K562 (cell line): ENCODE measurements around the gene CEACAM18. TPM values are rescaled to one million over a fixed set of nuclear protein-coding genes. Genes with fewer than 3 reads are reported as not detected.

Experiments
- BACH1 ChIP-seq: fragments of 200-800 bp; sonication (Bioruptor generic); IDR thresholded peaks from 2 replicates; pipeline ENCODE4 v1.6.1; 2016; ENCODE audit warnings: missing genetic modification characterization, missing compliant biosample characterization
- CCNT2 ChIP-seq: IDR thresholded peaks from 2 replicates; pipeline ENCODE4 v1.6.1; 2011; ENCODE audit warnings: borderline replicate concordance, low read depth, mild to moderate bottlenecking, moderate library complexity, mixed read lengths, low read length; ENCODE audit not compliant: insufficient read length; ENCODE audit errors: extremely low read depth
- DDX20 ChIP-seq: fragments of 450-650 bp; IDR thresholded peaks from 2 replicates; pipeline ENCODE4 v1.6.1; 2016; ENCODE audit warnings: missing genetic modification characterization, low read depth, mild to moderate bottlenecking, missing compliant biosample characterization, moderate library complexity
- DPF2 ChIP-seq: fragments of 450-650 bp; IDR thresholded peaks from 2 replicates; pipeline ENCODE4 v1.6.1; 2016
- FOSL1 ChIP-seq: fragments of 200-800 bp; sonication (Bioruptor generic); conservative IDR thresholded peaks from 2 replicates; pipeline ENCODE4 v1.6.1; 2016; ENCODE audit warnings: missing genetic modification characterization, missing compliant biosample characterization
- FOXK2 ChIP-seq, 2 experiments: fragments of 450-650 bp; IDR thresholded peaks in 1 of 2; conservative IDR thresholded peaks in 1 of 2; 2 replicates each; pipeline ENCODE4 v1.6.1; 2016; ENCODE audit warnings: low read depth in 2 of 2, mild to moderate bottlenecking in 1 of 2
- HIVEP1 ChIP-seq: fragments of 250-450 bp; sonication (Bioruptor Pico); IDR thresholded peaks from 2 replicates; pipeline ENCODE4 v1.4.0; 2020; ENCODE audit warnings: mild to moderate bottlenecking
- HNRNPK ChIP-seq: fragments of 200-400 bp; formaldehyde crosslinking; IDR thresholded peaks from one replicate; pipeline ENCODE4 v1.6.1; 2018; ENCODE audit warnings: mild to moderate bottlenecking, low read depth, low read length; ENCODE audit not compliant: poor library complexity, severe bottlenecking
- IFI16 ChIP-seq: fragments of 250-450 bp; sonication (Bioruptor Pico); IDR thresholded peaks from 2 replicates; pipeline ENCODE4 v2.1.2; 2022; ENCODE audit warnings: mild to moderate bottlenecking, inconsistent platforms
- JUN ChIP-seq, 2 experiments: sonication (generic) in 1 of 2; formaldehyde crosslinking in 1 of 2; IDR thresholded peaks; 2 replicates each; pipeline versions ENCODE4 v1.6.1 to v1.8.0; 2012 to 2022; ENCODE audit warnings: borderline replicate concordance in 2 of 2, mild to moderate bottlenecking in 2 of 2, improper control_type of control experiment in 1 of 2, low read depth in 1 of 2, low read length in 1 of 2, missing genetic modification reagents in 1 of 2
- NR2C2 ChIP-seq, 2 experiments: fragments of 200-800 bp in 1 of 2; sonication (Bioruptor generic) in 1 of 2; sonication (generic) in 1 of 2; formaldehyde crosslinking in 1 of 2; IDR thresholded peaks; 2 replicates each; pipeline versions ENCODE4 v1.6.1 to v1.8.0; 2016 to 2022; ENCODE audit warnings: mild to moderate bottlenecking in 1 of 2, missing compliant biosample characterization in 1 of 2, missing genetic modification characterization in 1 of 2, missing genetic modification reagents in 1 of 2
- POLR2A ChIP-seq: fragments of 450-650 bp; conservative IDR thresholded peaks from 2 replicates; pipeline ENCODE4 v1.6.1; 2016
- SLC30A9 ChIP-seq: fragments of 250-450 bp; sonication (Bioruptor Pico); IDR thresholded peaks from 2 replicates; pipeline ENCODE4 v1.8.0; 2022; ENCODE audit warnings: mild to moderate bottlenecking, moderate library complexity
- SUPT5H ChIP-seq: fragments of 450-650 bp; IDR thresholded peaks from 2 replicates; pipeline ENCODE4 v1.6.1; 2016
- TAF9B ChIP-seq: fragments of 450-650 bp; IDR thresholded peaks from 2 replicates; pipeline ENCODE4 v1.6.1; 2018; ENCODE audit warnings: mild to moderate bottlenecking; ENCODE audit not compliant: partially characterized antibody
- TRIM28 ChIP-seq: fragments of 450-650 bp; IDR thresholded peaks from 2 replicates; pipeline ENCODE4 v1.6.1; 2017
- VEZF1 ChIP-seq: fragments of 200-800 bp; sonication (Bioruptor generic); IDR thresholded peaks from 2 replicates; pipeline ENCODE4 v1.6.1; 2017; ENCODE audit warnings: missing genetic modification characterization, missing compliant biosample characterization
- ZEB2 ChIP-seq: fragments of 450-650 bp; IDR thresholded peaks from 2 replicates; pipeline ENCODE4 v1.6.1; 2016
- ZFP91 ChIP-seq: sonication (generic); formaldehyde crosslinking; IDR thresholded peaks from 2 replicates; pipeline ENCODE4 v1.8.0; 2022; ENCODE audit warnings: mild to moderate bottlenecking, missing genetic modification reagents
- ZNF224 ChIP-seq: sonication (generic); formaldehyde crosslinking; IDR thresholded peaks from 2 replicates; pipeline ENCODE4 v1.8.0; 2022; ENCODE audit warnings: mild to moderate bottlenecking, missing genetic modification reagents
- ZNF41 ChIP-seq: fragments of 250-450 bp; sonication (Bioruptor Pico); conservative IDR thresholded peaks from 2 replicates; pipeline ENCODE4 v1.4.0; 2020; ENCODE audit warnings: mild to moderate bottlenecking
- ZSCAN29 ChIP-seq: fragments of 450-650 bp; IDR thresholded peaks from 2 replicates; pipeline ENCODE4 v1.6.1; 2017
- polyA plus RNA-seq, 8 experiments: library from polyadenylated mRNA; depleted of rRNA in 4 of 8; stranded (reverse) in 5 of 8; unstranded in 3 of 8; fragments of >200 nt; fragmentation: Nextera tagmentation in 2 of 8; fragmentation: Illumina TruSeq in 1 of 8; extraction: Ambion mirVana in 2 of 8; extraction: Trizol in 1 of 8; gene quantifications; 2 replicates each; pipeline versions ENCODE4 v1.2.1 to v1.2.3, GENCODE V29; 2011 to 2014; ENCODE audit warnings: inconsistent platforms in 1 of 8, missing spikeins in 1 of 8
- total RNA-seq, 7 experiments: library from RNA; depleted of rRNA in 6 of 7; stranded (reverse); fragments of >200 nt in 6 of 7; fragmentation: Illumina TruSeq in 2 of 7; extraction: Trizol in 2 of 7; gene quantifications; 2 replicates each; pipeline versions ENCODE4 v1.2.1 to v1.2.3, GENCODE V29; 2011 to 2021; ENCODE audit warnings: low replicate concordance in 1 of 7
- TF ChIP-seq, protein P1 (sequence below): sonication (generic); formaldehyde crosslinking; IDR thresholded peaks from 2 replicates; pipeline ENCODE4 v1.8.0; 2023; ENCODE audit warnings: mild to moderate bottlenecking, missing genetic modification reagents

The CEACAM18 gene
- total and polyA plus RNA-seq, 9 of the 15 experiments (the other 6 are each of a cell fraction or from before 2014, with no cell fraction given) = 0.08 to 0.24 (median 0.15) TPM; not detected in 3

DNA sequence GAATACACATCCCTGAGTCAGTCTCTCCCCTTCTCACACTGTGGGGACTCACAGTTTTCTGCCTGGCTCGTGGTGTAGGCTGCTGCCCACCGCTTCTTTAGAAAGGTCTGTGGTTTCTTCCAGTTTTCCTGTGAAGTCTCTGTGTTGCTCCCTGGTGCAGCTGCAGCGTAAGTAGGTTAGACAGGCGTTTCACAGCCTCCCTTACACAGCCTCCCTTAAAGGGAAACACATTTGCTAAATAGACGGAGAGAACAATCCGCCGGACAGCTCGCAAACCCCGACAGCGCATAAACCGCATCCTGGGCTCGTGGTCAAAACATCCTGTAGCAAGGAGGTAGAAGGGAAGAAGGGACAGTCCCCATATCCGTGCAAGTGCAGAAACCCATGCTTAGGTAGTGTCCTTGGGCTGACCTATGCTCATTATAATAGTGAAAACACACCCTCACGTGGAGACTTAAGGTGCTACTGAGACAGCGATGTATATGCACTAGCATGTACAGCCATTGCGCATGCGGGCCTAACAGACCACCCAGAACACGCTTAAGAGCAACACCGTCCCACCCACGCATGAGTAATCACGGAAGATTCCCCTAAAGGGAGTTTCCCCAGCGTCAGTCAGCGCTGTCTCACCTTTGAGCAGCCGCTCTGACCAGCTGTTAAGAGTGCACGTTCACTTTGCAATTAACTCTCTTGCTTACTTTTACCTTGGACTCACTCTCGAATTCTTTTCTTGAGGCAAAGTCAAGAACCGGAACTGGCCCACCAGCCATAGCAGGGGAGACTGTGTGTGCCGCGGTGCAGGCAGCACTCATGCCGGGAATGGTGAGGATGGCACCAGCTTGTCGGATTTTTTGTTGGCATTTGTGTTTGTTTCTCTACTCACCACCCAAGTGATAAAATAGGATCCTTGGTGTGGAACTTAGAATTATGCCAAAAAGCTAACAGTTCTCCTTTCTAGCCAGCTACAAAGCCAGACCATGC lies 36.6 kb upstream of the CEACAM18 start (continued):
- TF ChIP-seq JUN (IDR thresholded peaks at IDR 0.05; ENCODE audit: borderline replicate concordance, low read depth, low read length) (peak; percentile 54; the same call in 1 of the 2 replicates), JUN (CRISPR knock-in tag; IDR thresholded peaks at IDR 0.05; ENCODE audit: borderline replicate concordance) (no peak), HIVEP1 (CRISPR knock-in tag) (peak; percentile 37; the same call in 1 of the 2 replicates), BACH1 (tag) (peak; percentile 59; the same call in 1 of the 2 replicates), ZEB2 (peak; percentile 82), TRIM28 (0 out of 2 replicates have a peak, but pooled peaks have one; percentile 60), DDX20 (tag) (no peak), CCNT2 (peak; percentile 22), ZNF224 (CRISPR knock-in tag) (no peak), NR2C2 (CRISPR knock-in tag; IDR thresholded peaks at IDR 0.05) (no peak), NR2C2 (tag; IDR thresholded peaks at IDR 0.05) (peak; percentile 63; the same call in 1 of the 2 replicates), FOXK2 (conservative IDR thresholded peaks at IDR 0.05 in 1 of 2, IDR thresholded peaks at IDR 0.05 in 1 of 2; ENCODE audit: low read depth in 2 of 2) (peak in 1 of 2 experiments; percentile 59; a peak in 2 of 4 replicates), HNRNPK (no peak), POLR2A (0 out of 2 replicates have a peak, but pooled peaks have one; percentile 44), TAF9B (peak; percentile 80), SLC30A9 (CRISPR knock-in tag) (no peak), DPF2 (peak; percentile 6; the same call in 1 of the 2 replicates), ZNF41 (CRISPR knock-in tag) (0 out of 2 replicates have a peak, but pooled peaks have one; percentile 33), SUPT5H (no peak), FOSL1 (peak; percentile 65), ZSCAN29 (0 out of 2 replicates have a peak, but pooled peaks have one; percentile 19), ZFP91 (CRISPR knock-in tag) (peak; percentile 92), IFI16 (CRISPR knock-in tag) (no peak), VEZF1 (CRISPR knock-in tag) (peak; percentile 8; the same call in 1 of the 2 replicates)
- TF ChIP-seq, protein P1, sequence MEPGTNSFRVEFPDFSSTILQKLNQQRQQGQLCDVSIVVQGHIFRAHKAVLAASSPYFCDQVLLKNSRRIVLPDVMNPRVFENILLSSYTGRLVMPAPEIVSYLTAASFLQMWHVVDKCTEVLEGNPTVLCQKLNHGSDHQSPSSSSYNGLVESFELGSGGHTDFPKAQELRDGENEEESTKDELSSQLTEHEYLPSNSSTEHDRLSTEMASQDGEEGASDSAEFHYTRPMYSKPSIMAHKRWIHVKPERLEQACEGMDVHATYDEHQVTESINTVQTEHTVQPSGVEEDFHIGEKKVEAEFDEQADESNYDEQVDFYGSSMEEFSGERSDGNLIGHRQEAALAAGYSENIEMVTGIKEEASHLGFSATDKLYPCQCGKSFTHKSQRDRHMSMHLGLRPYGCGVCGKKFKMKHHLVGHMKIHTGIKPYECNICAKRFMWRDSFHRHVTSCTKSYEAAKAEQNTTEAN (CRISPR knock-in tag) = no peak
